GM21737 (cell line): Measurements from ENCODE around the gene TRMT6.

Source experiments
- ATAC-seq: cut with Tn5 transposase; IDR thresholded peaks from one replicate; pipeline ENCODE4 v1.9.1; 2021; ENCODE audit warnings: mild to moderate bottlenecking, moderate library complexity; ENCODE audit not compliant: unreplicated experiment

TRMT6 gene

DNA sequence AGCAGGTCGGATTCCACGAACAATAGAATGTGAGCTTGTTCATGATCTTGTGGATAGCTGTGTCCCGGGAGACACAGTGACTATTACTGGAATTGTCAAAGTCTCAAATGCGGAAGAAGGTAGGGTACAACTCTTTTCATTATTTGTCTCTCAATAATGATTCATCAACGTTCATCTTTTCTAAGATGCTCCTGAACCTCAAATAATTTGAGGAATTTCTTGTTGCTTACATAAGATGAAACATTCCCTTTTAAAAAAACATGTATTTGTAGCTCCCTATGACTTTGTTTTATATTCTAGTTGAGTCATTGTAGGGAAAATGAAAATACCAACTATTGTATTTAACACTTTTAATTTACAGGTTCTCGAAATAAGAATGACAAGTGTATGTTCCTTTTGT lies 17.1 kb upstream of the TRMT6 start:
- ATAC-seq, result no peak

DNA sequence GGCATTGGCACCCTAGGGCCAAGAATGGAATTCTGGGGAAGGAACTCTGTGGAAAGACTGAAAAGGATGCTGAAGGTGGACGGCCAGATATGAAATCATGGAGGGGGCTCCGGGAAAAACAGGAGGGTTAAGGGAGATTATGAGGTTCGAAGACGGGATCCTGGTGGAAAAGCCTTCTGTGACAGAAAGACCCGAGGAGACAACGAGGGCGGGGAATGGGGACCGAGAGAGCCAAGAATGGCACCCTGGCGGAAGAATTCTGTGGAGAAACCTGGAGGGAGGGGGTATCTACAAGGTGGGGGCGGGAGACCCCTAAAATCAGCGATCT lies 426 bp downstream of the TRMT6 start:
- ATAC-seq, result peak; percentile 15

DNA sequence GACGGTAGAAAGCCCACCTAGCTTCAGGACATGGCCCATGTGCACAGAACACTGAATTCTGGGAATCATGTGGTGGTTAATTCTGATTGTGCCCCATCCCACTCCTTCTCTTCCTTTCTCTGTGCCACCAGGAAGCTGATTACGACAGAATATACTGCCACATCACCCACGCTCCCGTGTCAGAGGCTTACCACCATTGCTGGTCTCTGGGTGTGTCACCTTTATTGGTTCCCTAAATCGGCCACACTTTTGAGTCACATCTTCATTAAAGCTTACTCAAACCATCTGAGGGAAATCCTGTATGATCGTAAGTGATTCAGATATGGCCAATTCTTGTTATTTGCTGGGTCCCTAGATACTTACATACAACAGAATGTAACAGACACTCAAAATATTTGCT lies 3.1 kb downstream of the TRMT6 start:
- no peak for ATAC-seq

DNA sequence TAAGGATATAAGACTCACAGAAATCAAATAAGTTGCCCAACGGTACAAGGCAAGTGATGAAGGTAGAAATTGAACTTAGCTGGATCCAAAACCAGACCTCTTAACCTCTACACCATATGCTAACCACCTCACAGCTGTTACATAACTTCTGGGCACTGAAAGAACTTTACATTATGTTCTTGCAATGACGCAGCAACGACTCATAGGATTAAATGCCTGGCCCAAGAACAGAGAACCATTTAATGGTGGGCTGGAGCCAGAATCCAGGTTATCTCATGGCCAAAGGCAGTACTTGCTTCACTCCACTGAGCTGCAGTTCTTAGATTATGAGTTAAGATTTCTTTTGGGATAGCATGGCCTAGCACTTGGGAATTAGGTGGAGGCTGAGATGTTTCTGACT lies 4.4 kb downstream of the TRMT6 start:
- no peak for ATAC-seq

DNA sequence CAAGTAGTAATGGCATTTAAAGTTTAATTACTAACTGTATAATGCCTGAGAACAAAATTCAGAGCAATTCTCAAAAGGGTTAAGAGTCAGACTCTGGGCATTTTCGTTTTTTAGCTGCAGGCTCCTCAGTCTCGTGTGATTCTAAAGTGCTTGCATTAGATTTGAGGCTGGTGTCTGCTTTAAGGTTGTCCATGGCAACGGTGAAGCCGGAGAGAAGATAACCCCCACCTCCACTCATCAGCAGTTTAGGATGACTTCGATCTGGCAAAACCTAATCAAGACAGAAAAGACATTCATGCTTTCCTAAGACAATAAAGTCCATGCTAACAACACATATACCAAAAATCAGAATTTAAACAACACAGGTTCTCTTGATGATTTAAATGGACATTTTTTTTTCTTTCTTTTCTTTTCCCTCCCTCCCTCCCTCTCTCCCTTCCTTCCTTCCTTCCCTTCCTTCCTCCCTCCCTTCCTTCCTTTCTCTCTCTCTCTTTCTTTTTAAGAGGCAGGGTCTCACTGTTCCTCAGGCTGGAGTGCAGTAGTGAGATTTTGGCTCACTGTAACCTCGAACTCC lies 11.8 kb downstream of the TRMT6 start:
- ATAC-seq, result no peak

DNA sequence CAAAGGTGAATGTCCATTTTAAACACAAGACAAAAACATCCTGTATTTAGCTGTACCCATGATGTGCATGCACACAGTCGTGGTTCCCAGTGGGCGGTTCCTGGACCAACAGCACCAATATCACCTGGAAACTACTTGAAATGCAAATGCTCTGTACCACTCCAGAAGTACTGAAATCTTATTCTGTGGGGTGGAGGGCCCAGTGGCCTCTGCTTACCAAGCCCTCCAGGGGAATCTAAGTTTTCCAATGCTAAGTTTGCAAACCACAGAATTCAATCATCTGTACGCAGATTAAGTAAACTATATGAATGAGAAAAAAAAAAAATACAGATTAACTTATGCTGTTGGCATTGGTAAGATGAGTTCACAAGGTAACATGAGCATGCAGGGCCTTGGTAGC lies 14.1 kb downstream of the TRMT6 start:
- ATAC-seq, result no peak

DNA sequence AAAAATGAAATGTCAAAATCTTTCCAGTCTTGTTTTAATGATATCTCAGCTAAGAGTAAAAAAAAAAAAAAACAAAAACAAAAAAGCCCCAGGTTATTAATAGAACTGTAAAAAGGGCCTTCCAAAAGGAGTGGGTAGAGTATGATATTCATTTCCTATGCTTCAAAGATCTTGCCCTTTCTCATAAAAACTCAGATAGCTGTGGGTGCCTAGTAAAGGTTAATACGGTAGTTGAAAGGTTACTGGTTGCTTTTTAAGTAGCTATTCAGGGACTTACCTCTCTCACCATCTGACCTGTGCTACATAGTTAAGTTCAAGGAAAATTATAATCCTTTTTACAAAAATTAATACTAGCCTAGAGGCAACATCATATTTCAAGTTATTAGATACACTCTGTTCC lies 14.9 kb downstream of the TRMT6 start:
- ATAC-seq, result no peak

DNA sequence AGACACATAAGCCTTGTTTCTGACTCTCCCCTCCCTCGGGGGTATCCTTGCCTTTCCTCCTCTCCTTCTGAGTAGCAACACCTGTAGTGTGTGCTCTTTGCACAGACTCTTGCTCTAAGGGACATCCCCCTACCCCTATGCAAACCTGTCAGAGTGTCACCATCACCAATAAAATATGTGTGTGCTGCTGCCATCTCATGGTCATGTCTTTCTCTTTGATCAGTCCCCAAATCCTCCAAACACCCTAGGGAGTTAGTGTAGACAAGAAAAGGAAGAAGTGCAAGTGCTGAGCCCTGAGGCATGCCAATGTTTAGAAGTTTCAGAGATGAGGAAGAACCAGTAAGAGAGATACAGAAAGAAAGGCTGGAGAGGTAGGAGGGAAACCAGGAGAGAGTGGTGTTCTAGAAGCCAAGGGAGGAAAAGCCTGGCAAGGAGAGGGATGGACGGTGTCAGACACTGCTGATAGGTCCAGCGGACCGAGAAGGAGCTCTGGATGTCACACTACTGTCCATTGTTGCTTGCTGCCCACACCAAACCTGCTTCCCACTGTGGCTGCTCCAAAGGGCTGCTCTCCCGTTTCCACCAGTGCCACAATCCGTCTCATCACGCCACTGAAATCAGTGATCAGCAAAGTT lies 16.4 kb downstream of the TRMT6 start:
- no peak for ATAC-seq

DNA sequence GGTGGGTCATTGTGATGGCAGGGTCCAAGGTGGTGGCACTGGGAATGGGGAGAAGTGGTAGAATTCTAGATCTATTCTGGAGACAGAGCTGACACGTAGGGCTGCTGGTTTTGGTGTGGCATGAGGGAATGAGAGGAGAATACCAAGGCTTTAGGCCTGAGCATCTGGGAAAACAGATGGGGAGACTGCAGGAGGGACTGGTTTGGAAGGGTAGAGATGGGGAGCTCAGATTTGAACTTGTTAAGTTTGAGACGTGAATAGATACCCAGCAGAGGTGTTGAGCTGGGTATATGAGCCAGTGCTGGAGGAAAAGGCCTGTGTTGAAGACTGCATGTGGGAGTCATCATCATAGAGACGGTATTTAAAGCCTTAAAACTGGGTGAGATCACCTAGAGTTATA lies 17.5 kb downstream of the TRMT6 start:
- no peak for ATAC-seq

DNA sequence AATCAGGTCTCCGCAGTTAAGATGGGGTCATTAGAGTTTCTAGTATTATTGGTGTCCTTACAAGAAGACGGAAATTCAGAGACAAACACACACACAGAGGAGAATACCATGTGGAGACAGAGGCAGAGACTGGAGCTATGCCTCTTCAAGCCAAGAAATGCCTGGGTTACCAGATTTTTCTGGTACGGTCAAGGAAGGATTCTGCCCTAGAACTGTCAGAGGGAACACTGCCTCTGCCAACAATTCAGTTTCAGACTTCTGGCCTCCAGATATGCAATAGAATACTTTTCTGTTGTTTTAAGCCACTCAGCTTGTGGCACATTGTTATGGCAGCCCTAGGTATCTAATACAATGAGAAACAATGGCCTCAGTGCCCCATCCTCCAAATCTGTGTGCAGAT lies 18.9 kb downstream of the TRMT6 start:
- no peak for ATAC-seq

DNA sequence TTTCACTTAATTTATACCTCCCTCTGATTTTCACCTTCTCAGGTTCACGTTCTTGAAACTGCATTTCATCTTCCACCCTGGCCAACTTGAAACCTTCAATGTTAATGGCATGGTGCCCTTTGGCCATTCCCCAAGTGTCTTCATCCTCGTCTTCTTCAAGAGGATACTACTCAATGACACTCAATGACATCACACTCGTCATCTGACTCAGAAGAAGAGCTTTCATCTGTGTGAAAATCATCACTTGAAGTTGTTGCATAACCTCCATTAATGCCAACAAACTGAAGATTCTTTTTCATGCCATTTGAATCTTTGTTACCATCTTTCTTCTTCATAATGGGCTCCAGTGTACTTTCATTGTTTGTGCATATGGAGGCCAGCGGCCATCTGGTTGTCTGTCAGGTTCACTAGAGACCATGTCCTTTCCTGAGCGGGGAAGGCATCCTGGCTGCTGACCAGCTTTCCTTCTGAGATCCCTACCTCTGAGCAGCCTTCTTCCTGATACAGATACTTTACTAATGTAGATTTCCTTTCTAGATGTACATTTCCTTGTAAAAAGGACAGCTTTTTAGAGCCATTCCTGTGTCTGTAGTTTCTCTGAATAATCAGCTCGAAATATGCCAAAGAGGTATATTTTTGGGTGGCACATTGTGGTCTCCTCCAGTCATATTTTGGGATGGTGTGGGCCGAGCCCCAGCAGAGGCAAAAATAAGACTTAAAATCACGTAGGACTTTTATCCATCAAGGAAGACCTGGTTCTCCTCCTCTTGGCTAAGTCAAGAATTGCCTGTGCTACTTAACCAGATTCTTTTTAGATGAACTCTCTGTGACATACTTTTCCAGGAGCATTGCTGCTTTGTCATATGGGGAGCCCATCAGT lies 21.3 kb downstream of the TRMT6 start:
- no peak for ATAC-seq

DNA sequence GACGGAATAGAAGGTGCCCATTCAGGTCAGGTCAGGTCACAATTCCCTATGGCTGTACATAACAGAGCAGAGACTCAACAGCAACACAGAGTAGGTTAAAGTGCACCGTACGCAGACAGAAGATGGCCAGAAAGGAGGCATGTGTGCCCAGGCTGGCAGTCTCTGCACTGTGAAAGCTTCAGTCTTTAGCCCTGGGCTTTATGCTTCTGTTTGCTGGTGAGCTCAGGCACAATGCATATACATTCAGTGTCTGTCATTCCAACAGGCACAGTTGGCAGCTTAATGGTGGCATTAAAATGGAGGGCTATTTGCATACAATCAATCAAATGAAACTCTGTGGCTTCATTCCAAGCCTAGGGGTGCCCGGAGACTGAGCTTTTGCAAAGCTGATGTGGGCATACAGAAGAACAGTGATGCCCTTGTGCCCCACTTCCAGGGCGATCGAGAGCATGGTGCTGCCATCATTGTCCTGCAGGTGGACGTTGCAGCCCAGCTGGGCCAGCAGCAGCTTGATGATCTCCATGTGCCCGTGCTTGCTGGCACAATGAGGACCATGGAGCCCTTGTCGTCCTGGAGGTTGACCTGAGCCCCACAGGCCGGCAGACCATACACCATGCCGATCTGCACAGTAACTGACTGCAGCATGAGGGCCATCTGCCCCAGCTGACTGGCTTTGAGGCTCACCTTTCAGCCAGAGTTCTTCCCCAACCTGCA lies 22.4 kb downstream of the TRMT6 start:
- ATAC-seq, result no peak

DNA sequence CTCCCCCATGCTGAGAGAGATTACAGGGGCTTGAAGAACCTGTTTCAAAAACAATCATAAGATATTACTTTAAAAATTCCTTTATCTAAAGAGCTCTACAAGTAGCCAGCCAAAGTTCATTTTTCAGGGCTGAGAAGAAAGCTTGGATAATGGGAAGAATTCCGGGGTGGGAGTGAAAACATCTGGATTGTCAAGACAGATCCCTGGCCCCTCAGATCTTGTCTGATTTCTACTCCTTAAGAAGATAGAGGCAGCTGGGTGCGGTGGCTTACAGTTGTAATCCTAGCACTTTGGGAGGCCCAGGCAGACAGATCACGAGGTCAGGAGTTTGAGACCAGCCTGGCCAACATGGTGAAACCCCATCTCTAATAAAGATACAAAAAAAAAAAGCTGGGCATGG lies 24.8 kb downstream of the TRMT6 start:
- ATAC-seq, result no peak

DNA sequence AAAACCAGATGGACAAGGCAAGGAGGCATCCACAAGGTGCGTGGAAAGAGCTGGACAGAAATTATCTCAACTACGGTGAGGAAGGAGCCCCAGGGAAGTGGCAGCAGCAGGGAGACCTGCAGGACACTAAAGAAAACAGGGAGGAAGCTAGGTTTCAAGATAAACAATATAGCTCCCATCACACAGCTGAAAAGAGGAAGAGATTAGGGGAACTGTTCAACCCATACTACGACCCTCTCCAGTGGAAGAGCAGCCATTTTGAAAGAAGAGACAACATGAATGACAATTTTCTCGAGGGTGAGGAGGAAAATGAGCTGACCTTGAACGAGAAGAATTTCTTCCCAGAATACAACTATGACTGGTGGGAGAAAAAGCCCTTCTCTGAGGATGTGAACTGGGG lies 26.8 kb downstream of the TRMT6 start:
- no peak for ATAC-seq

DNA sequence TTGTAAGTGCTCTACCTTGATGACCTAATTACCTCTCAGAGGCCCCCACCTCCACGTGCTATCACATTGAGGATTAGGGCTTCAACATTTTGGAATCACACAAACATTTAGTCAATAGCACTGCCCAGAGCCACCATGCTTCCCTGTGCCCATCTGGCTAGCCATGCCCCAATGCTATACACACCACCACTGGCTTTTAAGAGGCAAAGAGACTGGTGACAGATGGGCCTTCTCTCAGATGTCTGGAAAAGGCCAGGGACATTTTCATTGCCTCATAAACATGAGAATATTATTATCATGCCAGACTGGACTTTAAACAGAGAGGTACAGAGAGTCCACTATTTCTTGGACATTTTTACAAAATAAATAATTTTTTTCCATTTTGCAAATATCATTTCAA lies 29.8 kb downstream of the TRMT6 start:
- ATAC-seq, result no peak

DNA sequence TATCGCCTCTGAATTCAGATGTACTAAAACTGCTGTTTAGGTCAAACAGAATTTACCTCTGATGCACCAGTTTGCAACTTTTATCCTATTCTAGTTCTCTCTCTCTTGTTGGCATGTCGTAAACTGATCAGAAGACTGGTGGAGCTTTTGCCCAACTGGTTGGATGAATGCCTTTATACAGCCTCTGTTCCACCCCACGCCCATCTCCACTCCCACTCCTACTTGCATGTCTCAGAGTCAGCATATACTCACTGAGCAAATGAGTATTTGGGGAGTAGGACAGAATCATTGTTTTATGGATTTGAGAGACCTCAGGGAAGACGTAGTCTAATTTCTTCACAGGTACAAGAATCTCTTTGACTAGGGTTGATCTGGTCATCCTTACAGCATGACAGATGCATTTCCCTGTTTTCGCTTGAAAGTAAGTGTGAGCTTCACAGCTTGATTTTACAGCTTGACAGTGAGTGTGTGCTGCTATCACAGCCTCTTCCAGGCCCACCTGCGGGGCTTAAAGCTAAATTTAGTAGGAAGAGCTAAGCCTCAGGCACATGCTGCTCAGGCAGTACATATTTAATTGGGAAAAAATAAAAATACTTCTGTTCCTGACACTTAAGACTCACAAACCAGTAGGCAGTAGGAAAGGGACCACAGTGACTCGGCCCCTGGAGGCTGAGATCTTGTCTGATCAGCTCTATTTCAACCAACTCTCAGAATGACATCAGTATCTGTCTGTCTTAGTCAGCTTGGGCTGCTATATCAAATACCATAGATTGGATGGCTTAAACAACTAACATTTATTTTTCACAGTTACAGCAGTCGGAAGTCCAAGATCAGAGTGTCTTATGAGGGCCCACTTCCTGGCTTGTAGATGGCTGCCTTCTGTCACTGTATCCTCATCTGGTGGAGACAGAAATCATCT lies 30.4 kb downstream of the TRMT6 start:
- ATAC-seq, result no peak

DNA sequence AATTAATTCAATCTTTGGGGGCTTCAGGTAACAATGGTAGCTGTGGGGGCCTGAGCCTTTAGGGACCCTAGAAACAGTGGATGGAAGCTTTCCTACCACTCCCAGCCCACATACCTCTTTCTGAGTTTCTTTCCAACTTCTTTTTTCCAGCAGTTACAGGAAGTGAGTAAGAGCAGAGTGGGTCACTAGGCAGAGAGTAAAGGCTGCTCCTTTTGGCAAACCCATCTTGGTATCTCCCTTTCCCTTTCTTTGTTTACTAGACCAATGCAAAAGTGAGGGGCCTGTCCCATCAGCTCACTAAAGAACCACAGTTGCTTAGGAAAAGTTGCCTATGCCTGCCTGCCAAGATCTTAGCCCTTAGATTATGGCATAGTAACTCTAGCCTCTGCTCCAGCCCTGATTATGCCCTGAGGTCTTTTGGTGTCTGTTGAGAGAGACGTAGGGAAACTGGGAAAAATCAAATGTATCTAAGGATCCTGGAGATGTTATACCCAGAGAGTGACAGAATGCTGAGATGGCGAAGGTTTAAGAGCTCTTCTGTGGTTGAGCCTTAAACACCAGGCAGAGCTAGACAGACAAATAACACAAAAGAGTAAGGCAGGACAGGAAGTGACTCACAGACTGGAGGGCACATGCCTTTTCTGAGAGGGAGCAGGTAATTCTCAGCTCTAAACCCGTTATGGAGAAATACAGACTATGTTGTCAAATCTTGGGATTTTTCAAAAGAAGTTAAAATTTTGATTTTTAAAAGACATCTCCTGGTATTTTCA lies 31.3 kb downstream of the TRMT6 start:
- ATAC-seq, result no peak

DNA sequence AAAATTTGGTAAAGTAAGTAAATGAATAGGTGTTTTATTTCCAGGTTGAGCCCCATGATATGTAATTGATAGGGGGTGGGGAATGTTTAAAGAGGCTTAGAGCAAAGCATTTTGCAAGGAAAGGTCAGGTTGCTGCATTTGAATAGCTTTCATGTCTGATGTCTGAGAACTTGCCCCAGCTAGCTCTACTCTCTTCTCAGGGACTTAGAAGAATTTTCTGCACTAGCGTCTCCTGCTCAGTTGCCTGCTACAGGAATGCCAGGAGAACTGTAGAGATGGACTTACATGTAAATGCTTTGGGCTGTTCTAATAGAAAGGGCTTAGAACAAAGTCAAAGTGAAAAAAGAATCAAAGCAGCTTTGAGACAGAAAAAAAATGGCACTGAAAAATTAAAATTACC lies 35.5 kb downstream of the TRMT6 start:
- no peak for ATAC-seq

DNA sequence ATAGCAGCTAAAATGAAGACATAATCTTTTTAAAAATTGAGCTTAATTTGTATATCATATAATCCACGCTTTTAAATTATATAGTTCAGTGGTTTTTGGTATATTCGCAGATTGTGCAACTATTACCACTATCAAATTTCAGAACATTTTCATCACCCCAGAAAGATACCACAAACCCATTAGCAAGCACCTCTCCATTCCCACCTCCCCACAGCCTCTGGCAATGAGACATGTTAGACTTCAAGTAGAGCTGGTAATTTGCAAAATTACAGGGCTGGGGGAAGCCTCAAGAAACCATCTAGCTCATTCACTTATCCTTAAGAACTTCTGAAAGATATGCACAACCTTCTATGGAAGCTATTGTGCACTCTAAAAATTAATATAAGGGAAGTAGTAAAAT lies 37.2 kb downstream of the TRMT6 start:
- no peak for ATAC-seq

DNA sequence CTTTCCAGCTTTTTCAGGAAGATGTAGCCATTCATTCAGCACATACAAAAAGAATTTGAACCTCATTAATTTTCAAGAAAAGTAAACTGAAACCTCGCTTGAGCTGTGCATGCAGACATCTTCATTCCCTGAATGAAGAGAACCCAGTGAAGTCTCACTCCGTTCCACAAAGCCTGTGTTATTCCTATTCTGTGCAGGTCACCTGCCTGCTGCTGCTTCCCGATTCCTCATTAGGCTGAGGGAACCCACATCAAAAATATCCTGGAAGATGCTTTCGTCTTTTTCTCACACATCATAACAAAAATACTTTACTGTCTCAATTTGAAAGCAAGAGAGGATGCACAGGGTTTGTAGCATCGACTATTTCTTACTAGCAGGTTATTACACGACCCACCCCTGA lies 40.1 kb downstream of the TRMT6 start:
- no peak for ATAC-seq
